GM21423 (cell line): Measurements from ENCODE around the gene ZNF69.
"Not testable (repeated sequence)": the region's sequence is repeated elsewhere in the genome, so short reads cannot be mapped to it uniquely, and the experiment has no call there.

Experiments used
- ATAC-seq: cut with Tn5 transposase; IDR thresholded peaks from one replicate; pipeline ENCODE4 v1.9.1; 2021; ENCODE audit warnings: mild to moderate bottlenecking, moderate library complexity; ENCODE audit not compliant: unreplicated experiment

The ZNF69 gene

DNA sequence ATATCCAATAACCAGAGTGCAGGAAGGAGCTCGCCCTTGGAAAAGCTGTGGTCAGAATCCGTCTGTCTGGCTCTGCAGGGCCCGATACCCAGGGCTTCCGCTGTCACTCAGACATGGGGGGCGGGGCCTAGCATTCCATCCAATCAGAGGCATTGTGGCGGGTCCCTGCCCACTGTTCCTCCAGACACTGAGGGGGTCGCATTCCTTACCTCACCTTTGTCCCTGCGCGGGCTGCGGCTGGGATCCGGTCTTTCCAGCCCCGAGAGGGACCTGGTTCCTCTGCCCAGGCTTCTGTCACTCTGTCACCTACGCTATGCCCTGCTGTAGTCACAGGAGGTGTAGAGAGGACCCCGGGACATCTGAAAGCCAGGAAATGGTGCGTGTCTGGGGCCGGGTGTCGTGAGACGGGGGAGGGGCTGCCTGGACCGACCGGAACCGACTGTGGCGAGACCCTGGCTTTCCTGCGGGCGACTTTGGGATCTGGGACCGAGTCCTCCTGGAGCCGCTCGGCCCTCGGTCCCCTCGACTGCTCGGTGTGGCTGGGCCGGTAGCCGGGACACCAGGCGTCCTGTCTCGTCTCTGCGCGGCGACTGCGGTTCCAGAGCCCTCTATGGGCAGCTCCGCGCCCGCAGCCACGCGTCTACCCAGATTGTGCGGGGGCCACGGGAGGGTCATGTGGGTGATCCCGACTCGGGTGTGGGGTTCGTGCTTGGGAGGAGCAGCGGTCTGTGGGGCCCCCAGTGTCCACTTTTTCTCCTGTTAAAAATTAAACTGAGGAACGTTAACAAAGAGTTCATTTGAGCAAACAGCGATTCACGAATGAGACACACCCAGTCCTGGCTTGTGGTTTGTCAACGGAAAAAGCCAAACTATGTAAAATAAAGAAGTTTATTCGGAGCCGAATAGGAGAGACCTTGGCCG is at the start of gene ZNF69:
Gene ZNF69 (plus strand): TSS at position 172 of the 921 bp plus-strand sequence. CDS start 142 bp downstream, at position 314.
- no peak for ATAC-seq

DNA sequence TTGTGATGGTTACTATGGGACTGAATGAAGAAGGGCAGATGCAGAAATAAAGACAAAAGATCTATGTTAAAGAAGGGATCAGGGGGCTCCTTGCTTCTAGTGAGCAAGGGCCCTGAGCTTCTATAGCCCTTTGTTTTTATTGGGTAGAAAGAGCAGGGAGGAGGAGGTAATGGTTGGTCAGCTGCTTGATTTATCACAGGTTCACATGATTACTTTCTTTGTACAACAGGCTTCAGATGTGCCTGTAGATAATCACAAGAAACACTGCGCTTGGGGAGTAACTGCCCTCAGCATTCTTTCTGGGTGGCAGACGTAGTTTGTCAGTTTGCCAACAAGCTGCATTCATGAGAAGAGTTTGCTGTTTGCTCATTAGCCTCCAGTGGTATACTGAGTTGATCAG is 43.9 kb upstream of the ZNF69 start:
- ATAC-seq = no peak

DNA sequence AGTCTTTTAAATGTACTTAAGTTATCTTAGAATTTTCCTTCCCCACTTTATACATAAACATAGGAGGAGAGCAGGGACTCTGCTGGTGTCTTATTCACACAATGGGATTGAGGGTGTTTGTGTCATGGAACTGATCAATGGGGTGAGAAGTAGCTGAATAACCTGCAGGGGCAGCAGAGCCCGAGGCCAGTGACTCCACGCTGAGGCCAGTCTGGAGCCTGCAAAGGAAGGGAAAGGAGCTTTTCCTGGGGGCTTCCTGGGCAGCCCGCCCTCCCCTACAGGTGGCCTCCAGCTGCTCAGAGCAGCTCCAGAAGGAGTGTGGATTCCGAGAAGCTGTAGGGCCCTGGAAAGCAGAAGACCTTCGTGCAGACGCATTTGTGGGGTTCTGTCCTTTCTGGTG is 40.0 kb upstream of the ZNF69 start:
- ATAC-seq = not testable (repeated sequence)

DNA sequence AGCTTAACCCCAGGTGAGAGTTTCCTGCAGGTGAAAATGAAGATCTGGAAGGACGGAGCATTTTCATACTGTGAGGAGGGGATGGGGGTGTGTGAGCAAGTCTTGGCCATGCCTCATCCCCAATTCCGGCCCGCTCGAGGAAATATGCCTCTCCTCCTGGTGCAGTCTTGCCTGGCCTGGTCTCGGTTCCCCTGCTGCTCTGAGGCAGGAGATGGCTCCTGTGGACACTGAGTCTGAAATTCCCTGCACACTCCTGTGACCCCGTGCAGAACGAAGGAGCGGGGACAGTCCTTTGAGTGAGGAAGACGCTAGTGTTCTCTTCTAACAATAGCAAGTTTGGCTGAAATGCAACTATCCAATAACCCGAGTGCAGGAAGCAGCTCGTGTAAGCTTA is 39.4 kb upstream of the ZNF69 start:
- no peak for ATAC-seq

DNA sequence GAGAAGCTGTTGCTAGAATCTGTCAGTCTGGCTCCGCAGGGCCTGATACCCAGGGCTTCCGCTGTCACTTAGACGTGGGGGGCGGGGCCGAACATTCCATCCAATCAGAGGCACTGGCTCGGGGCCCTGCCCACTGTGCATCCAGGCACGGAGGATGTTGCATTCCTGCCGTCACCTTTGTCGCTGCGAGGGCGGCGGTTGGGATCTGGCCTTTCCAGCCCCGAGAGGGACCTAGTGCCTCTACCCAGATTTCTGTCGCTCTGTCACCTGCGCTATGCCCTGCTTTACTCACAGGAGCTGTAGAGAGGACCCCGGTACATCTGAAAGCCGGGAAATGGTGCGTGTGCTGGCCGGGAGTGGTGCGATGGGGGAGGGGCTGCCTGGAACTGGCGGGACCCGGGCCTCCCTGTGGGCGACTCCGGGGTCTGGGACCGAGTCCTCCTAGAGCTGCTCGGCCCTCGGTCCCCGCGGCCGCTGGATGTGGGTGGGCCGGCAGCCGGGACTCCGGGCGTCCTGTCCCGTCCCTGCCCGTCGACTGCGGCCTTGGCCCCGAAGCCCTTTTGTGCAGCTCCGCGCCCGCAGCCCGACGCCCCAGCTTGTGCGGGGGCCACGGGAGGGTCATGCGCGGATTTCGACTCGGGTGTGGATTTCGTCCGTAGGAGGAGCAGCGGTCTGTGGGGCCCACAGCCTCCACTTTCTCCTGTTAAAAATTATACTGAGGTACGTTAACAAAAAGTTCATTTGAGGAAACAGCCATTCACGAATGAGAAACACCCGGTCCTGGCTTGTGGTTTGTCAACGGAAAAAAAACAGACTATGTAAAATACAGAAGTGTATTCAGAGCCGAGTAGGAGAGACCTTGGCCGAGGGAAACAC is 38.8 kb upstream of the ZNF69 start, which contains the start of gene ZNF439:
Gene ZNF439 (plus strand): TSS at position 133 of the 876 bp plus-strand sequence. CDS start 142 bp downstream, at position 275.
- ATAC-seq = peak; percentile 90

DNA sequence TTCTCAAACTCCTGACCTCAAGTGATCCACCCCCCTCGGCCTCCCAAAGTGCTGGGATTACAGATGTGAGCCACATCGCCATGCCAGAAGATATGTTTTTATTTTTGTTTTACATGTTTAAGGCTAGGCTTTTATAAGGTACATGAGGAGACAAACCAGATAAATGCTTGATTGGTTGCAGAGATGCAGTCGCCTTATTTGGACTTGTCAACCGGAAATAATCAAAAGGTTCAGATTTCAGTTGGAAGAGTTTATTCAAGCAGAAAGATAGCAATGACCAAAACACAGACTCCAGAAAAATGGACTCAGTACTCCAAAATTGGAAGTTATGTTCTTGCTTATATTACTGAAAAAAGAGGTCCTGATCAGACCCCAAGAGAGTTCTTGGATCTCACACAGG is 37.3 kb upstream of the ZNF69 start:
- not testable (repeated sequence) for ATAC-seq

DNA sequence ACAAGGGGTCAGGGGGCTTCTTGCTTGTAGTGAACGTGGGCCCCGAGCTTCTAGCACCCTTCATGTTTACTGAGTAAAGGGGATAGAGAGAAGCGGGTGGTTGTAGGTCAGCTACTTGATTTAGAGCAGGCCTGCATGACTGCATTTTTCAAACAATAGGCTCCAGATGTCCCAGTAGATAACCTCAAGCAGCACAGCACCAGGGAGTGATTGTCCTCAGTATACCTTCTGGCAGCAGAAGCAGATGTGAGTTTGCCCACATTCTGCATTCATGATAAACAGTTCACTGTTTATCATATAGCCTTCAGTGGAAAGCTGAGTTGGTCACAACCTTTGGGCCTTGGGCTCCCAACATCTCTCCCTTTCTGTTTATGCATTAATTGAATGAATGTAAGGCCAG is 34.2 kb upstream of the ZNF69 start:
- ATAC-seq = no peak

DNA sequence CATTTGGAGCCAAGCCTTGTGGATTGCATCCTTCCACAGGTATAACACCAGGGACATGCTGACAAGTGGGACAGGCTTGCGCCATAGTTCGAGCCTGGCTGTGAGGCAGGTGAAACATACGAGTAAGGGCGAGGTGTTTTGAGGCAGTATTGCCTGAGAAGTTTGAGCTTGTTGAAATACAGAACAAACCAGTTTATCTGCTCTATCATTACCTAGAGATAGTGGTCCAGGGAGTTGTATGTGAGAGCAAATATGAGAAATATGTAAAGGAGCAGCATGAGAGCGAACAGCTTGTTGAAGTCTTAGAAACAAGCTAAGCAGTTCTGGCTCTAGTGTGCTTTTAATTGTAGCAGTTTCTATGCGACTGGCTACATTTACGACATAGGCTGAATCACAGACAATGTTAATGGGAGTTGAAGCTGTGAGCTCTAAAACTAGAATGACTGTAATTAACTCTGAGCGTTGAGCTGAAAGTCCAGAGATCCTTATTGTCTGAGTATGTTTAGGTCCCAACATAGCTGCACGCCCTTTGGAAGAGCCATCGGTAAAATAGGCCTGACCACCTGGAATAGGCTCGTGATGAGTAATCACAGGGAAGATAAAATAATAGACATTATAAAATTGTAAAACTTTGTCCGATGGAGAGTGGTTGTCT is 30.9 kb upstream of the ZNF69 start:
- no peak for ATAC-seq

DNA sequence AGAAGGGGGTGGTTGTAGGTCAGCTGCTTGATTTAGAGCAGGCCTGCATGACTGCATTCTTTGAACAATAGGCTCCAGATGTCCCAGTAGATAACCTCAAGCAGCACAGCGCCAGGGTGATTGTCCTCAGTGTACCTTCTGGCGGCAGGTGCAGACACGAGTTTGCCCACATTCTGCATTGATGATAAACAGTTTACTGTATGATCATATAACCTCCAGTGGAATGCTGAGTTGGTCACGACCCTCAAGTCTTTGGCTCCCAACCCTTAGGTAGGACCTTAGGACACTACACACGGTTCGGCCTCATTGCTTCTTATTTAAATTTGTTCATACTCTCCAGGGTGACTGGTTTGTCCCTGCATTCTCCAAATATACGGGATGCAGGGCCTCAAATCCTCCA is 26.9 kb upstream of the ZNF69 start:
- ATAC-seq = no peak

DNA sequence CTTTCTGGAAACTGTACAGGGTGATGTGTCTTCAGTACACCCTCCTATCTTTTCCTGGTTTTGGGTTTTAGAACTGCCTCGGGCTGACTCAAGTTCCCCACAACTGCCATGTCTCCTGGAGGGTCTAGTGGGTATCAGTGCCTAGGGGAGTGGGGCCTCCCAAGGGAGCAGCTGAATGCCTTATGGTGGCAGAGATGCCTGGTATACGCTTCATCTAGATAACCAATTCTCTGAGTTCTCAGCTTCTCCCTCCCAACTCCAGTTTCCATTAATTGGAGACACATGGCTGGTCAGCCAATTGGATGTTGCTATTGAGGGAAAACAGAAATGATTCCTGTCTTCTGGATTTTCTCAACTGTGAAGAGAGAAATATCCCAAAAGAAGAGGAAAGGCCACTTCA is 26.3 kb upstream of the ZNF69 start:
- no peak for ATAC-seq

DNA sequence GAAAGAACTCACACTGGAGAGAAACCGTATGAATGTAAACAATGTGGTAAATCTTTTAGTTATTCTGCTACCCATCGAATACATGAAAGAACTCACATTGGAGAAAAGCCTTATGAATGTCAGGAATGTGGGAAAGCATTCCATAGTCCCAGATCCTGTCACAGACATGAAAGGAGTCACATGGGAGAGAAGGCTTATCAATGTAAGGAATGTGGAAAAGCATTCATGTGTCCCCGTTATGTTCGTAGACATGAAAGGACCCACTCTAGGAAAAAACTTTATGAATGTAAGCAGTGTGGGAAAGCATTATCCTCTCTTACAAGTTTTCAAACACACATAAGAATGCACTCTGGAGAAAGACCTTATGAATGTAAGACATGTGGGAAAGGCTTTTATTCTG is 19.8 kb upstream of the ZNF69 start:
- not testable (repeated sequence) for ATAC-seq

DNA sequence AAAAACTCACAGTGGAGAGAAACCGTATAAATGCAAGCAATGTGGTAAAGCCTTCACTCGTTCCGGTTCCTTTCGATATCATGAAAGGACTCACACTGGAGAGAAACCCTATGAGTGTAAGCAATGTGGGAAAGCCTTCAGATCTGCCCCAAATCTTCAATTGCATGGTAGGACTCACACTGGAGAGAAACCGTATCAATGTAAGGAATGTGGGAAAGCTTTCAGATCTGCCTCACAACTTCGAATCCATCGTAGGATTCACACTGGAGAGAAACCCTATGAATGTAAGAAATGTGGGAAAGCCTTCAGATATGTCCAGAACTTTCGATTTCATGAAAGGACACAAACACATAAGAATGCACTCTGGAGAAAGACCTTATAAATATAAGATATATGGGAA is 19.4 kb upstream of the ZNF69 start:
- ATAC-seq = no peak

DNA sequence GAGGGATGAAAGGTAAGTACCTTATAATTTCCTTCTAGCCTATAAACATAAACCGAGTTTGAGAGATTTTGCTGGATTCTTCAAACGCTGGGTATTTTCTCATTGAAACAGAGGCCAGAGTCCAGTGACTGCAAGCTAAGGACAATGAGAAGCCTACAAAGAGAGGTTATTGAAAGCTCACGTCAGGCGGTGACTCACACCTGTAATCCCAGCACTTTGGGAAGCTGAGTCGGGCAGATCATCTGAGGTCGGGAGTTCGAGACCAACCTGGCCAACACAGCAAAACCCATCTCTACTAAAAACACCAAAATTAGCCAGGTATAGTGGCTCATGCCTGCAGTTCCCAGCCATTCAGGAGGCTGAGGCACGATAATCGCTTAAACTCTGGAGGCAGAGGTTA is 15.0 kb upstream of the ZNF69 start:
- ATAC-seq = no peak

DNA sequence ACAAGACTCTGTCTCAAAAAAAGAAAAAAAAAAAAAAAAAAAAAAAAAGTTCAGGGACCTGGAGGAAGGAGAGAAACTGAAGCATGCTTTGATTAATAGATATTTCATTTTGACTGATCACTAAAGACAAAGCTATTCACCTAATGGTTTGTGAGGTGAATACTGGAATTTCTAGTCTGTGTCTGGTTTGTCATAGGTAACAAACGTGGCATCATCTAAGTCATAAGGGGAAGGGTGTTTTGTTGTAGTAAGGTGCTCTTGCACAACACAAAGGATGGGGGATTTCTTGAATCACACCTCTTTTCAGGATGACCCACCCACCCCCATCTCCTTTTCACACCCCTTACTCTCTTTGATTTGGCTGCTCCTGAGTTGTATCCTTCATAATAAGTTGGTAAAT is 13.8 kb upstream of the ZNF69 start:
- no peak for ATAC-seq

DNA sequence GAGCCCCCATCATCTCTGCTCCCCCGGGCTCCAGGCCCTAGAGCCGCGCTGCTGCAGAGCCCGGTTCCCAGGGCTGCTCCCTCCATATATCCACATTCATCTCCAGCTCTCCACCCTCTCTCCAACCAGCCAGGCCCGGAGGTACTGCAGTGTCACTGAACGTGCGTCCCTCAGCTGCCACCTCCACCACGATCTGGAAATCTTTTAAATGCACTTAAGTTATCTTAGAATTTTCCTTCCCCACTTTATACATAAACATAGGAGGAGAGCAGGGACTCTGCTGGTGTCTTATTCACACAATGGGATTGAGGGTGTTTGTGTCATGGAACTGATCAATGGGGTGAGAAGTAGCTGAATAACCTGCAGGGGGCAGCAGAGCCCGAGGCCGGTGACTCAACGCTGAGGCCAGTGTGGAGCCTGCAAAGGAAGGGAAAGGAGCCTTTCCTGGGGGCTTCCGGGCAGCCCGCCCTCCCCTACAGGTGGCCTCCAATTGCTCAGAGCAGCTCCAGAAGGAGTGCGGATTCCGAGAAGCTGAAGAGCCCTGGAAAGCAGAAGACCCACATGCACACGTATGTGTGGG is 7.8 kb upstream of the ZNF69 start:
- ATAC-seq = not testable (repeated sequence)

DNA sequence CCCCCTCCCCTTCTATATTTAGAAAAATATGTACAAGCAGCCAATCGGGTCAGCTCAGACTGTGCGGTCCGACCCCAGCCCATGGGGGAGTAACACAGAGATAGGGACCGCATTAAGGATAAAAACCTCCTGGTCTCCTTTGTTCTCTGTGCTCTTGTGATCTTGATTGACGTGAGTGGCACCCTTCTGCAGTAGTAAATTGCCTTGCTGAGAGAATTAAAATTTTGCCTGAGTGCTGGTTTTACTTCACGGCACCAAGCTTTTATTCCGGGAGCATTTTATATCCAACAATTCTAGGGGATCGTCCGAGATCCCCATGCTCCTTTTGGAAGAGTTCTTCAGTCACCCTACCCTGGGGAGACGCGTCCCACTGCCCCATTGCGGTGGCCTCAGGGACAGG is 7.0 kb upstream of the ZNF69 start:
- ATAC-seq = no peak

DNA sequence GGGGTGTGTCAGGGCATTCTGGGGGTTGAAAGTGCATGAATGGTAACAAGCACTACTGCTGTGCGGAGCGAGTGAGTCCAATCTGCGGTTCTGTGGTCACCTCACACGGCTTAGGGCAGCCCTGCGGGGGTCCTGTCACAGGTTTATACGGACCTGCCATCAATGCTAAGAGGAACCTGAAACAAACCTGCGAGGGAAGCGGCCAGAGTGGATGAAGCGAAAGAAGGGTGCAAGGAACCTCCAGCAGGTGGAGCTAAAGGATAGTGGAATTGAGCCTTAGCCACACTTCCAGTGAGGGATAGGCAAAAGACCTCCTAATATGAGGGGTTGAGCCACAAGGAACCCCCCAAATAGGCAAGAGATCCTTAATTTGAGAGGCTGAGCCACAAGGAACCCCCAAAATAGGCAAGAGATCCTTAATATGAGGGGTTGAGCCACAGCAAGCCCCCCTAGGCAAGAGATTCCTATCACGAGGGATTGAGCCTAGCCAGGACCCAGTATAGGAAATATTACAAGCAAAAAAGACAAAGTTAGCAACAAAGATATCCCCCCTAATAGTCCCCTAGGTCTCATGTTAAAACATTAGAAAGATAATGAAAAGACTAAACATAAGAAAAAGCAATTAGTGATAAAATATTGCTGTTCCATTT is 6.3 kb upstream of the ZNF69 start:
- ATAC-seq = no peak

DNA sequence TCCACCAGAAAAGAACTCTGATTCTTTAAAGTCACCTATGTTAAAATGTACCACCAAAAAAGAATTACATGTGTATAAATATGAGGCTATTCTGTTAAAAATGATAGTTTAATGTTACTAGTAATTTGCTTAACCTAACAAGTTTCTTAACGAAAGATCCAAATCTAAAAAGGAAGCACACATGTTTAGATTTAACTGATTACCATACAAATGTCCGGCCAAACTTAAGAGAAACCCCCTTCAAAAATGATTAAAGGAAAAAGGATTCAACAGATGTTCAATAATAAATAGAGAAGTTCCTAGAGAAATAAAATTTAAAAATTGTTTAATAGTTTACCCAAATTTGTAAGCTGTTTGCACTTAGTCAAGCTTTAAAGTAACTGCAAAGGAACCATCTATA is 5.0 kb upstream of the ZNF69 start:
- no peak for ATAC-seq

DNA sequence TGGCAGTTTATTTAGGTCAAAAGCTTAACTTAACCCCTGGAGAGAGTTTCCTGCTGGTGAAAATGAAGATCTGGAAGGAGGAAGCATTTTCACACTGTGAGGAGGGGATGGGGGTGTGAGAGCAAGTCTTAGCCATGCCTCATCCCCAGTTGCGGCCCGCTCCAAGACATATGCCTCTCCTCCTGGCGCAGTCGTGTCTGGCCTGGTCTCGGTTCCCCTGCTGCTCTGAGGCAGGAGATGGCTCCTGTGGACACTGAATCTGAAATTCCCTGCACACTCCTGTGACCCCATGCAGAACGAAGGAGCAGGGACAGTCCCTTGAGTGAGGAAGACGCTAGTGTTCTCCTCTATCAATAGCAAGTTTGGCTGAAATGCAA is 360 bp upstream of the ZNF69 start:
- no peak for ATAC-seq

DNA sequence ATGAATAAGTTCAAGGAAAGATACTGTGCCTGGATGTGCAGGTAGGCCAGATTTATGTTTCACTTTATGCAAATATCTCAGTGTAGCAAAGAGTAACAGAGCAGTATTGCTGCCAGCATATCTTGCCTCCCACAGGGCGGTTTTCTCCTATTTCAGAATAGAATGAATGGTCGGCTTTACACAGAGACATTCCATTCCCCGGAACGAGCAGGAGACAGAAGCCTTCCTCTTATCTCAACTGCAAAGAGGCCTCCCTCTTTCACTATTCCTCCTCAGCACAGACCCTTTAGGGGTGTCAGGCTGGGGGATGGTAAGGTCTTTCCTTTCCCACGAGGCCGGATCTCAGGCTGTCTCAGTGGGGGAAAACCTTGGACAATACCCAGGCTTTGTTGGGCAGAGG is 2.3 kb downstream of the ZNF69 start:
- not testable (repeated sequence) for ATAC-seq
